NOMO-1 treated with DMSO at 0.1 percent for 48 hours (cell line): ENCODE data around the gene FTMT.
"Not testable (repeated sequence)": the region's sequence is repeated elsewhere in the genome, so short reads cannot be mapped to it uniquely, and the experiment has no call there.

Experiments
- DNase-seq: peaks from one replicate; lab custom pipeline; 2025; ENCODE audit not compliant: unreplicated experiment; lab: John Stamatoyannopoulos, UW

Gene FTMT

DNA sequence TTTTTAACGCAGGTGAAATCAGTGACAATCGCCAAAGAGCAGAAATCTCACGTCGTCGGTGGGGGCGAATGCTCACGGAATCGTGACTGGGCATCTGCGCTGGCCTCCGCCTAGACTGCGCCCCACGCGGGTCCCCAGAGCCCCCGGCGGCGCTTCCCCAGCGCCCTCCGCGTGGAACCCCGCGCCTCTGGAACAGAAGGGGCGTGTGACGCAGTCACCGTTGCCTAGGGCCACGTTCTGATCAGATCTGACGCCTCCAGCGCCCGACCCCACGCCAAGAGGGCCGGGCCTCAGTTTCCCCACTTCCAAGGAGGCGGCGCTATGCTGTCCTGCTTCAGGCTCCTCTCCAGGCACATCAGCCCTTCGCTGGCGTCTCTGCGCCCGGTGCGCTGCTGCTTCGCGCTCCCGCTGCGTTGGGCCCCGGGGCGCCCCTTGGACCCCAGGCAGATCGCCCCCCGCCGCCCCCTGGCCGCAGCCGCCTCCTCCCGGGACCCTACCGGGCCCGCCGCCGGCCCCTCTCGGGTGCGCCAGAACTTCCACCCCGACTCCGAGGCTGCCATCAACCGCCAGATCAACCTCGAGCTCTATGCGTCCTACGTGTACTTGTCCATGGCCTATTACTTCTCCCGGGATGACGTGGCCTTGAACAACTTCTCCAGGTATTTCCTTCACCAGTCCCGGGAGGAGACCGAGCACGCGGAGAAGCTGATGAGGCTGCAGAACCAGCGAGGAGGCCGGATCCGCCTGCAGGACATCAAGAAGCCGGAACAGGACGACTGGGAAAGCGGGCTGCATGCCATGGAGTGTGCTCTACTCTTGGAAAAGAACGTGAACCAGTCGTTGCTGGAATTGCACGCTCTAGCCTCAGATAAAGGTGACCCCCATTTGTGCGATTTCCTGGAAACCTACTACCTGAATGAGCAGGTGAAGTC, at the start of gene FTMT:
FTMT (plus strand) TSS at position 240 of the 932 bp plus-strand sequence; CDS start at position 322, 82 bp downstream.
- DNase-seq: no peak

DNA sequence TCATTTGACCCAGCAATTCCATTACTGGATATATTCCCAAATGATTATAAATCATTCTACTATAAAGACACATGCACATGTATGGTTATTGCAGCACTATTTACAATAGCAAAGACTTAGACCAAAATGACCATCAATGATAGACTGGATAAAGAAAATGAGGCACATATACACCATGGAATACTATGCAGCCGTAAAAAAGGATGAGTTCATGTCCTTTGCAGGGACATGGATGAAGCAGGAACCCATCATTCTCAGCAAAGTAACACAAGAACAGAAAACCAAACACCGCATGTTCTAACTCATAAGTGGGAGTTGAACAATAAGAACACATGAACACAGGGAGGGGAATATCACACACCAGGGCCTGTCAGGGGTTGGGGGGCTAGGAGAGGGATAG, 46.4 kb upstream of the FTMT start:
- not testable (repeated sequence) for DNase-seq

DNA sequence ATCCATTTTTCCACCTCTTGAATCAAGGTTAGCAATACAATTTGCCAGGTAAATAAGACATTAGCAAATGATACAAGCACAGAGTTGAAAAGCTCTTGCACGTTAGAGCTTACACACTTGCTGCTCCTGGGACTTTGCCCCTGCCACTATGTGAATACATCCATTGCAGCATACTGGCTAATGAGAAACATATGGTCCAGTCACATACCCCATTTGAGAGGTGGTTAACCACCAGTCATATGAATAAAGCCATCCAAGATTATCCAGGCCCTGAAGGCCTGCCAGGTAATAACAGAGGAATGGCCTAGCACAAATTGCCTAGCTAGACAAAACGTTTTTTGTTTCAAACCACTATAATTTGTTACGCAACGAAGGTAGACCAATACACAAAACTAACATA, 45.8 kb upstream of the FTMT start:
- no peak for DNase-seq

DNA sequence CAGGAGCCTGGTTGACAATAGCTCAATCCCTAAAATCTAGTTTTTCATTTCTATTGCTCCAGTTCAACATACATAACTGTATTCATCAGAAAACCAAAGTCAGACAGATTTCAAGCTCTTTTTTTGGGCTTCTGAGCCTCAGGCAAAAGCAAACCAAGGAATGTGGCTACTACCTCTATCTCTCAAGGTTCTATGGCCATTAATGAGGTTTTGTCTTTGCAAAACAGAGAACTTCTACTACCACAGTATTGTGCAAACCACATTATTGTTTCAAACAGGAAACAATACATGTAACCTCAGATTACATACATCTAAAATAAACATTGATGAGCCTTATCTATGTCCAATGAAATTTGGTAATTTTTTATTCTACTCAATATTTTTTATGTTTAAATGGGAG, 35.5 kb upstream of the FTMT start:
- peak; percentile 20 for DNase-seq

DNA sequence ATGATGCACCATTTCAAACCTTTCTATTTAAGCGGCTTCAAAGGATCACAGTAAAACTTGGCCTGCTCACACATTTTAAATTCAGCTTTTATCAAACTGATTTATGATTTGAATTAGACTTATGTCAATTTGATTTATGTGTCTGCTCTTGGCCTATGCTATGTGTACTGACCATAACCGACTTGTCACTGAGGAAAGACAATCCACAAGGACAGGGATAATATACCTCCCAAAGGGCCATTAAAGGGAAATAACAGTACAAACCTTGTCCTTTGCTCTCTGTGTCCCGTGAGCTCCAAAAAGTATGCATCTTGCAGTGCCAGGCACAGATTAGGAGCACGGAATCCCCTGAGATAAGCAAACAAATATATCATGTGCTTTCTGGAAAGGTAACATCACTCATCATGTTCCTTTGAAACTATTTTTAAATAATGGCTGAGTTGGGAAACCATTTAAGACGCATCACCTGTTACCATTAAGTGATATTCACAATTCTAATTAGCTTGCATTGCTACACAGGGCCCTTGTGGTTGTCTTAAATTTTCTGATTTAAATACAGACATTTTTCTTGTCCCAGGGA, 31.9 kb upstream of the FTMT start:
- DNase-seq: no peak

DNA sequence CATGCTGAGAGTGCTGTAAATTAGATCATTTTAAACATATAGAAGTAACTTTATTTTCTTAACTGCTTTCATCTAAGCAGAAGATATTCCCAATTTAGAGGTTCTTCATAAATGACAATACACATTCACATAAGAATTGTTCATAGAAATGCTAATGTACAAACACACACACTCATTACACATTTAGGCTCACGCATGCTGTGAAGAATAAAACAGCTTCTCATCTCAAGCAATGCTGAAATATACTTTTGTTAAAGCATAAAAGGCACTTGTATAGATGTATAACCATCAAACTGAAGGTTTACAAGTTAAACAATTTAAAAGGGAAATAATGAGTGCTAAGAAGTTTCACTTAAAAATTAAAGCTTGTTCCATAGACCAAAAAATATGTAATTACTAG, 18.1 kb upstream of the FTMT start:
- DNase-seq: no peak

DNA sequence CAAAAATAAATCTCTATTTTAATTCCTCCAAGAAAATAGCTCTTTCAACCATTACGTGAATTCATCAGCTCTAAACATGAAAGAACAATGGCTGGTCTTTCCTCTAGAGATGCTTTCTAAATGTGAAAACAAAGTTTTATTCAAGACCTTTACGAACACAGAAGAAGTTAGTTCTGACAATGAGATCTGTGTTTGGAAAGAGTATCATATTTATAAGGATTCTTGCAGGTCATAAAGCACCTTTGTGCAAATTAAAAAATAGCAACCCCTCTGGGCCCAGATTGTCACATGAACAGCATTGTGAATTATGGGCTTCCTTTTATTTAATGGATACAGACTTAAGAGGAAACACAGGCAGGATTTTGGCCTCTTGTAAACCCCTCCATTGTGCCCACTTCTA, 17.7 kb upstream of the FTMT start:
- DNase-seq: no peak

DNA sequence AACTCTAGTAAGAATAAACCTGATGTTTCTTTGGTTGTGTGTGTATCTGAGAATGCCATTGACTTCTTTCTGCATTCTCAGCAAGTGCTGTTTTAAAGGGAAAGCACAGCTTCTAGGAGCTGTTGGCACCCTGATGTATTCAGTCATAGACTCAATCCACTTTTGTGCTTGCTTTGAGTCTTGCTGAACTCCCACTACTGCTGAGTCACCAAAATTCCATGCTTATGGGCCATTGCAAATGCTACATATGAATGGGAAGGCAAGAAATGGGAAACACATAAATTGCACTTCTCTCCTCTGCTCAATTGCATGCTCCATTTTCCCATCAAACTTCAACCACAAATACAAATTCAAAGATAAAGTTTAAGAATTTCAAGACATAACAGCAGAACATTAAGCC, 9.8 kb upstream of the FTMT start:
- no peak for DNase-seq

DNA sequence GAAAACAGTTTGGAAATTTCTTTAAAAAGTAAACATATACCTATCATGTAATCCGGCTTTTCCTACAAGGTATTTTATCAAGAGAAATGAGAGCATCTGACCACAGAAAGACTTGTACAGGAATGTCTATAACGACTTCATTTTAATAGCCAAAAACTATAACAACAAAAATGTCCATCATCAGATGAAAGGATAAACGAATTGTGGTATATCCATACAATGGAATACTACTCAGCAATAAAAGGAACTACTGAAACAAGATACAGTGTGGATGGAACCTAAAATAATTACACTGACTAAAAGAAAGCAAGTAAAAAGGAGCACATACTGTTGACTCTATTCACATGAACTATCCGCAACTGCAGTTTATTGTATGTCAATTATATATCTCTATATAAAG, 1.4 kb upstream of the FTMT start:
- no peak for DNase-seq

DNA sequence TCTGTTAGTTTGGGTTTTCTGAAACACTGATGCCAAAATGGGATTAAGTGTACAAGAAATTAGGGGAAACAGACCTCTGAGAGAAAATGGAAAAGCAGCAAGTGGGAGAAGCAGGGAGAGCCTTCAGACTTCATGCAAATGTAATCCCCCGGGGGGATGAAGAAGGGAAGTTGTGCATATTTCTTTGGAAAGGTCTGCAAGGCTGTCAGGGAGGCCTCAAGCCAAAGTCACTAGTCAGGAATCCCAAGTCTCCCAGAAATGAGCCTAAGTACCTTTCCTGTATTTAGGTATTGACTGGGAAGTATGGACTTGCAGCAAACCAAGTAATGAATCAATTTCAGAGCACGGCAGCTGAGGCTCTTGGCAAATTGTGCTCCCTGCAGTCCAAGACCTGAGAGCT, 2.2 kb downstream of the FTMT start:
- DNase-seq: no peak

DNA sequence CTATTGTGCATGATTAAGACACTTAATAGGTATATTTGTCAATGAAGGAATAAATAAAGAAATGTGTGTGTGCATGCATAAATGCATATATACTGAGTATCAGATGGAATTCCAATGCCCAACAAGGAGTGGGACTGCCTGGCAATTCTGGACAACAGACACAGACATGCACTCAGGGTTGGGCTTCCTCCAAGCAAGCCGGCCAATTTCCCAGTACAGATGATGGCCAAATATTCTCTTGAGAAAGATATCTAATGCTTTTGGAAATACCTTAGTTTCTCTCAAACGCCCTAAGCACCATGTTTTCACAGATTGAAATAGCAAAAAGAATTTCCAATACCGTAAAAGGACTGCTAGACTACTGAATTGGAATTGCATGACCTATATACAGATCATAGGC, 11.1 kb downstream of the FTMT start:
- no peak for DNase-seq

DNA sequence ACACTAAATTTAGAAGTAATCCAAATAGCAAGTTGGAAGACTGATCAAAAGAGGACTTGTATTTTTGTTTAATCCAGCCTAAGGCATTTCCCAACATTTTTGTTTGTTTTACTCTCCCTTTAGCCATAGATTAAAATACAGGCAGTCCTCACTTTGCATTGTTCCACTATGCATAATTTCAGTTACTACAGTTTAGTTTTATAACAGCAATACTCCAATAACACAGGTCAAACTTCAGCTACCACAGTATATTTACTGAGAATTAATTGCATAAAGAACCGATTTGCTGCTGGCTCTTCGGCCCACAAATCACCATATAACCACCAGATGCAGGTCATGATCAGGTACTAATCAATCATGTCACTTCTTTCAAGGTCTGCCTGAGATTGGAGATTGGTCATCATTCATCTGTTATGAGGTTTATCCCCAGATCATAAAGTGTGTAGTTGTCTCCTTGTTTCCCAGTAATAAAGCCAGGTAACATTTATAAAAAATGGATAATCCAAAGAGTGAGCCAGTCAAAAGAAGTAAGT, 12.1 kb downstream of the FTMT start:
- no peak for DNase-seq

DNA sequence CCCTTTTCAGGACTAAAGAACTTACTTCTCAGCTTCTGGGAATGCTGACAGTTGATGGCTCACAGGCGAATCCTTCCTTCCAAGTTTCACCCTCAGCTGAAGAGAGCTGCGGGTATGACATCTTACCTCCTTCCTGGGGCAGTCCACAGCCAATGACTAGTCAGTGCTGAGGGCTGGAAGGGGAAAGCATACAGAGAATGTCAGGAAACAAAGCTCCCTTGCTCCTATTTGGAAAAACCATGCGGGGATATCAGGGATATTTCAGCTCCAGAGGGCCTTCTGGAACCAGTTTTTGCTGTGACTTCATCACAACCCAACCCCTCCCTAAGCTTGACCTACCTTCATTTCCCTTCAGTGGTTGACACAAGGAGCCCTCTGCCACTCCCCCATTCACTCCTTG, 15.7 kb downstream of the FTMT start:
- DNase-seq: no peak

DNA sequence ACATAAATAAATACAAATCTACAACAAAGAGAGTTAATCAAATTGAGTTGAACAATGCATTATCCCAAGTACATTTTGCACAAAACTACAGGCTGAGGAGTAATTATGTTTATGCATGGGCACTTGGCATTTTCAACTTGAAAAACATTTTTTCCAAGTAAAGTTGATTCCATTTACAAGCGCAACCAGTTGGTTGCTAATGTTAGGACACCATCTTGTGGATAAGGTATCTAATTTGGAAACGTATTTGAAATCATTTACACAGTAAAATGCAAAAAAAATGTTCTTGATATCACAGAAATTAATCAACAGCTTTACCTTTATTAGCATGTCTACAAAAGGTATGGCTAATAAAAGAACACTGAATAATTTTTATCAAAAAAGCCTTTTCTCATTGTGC, 18.8 kb downstream of the FTMT start:
- DNase-seq: no peak

DNA sequence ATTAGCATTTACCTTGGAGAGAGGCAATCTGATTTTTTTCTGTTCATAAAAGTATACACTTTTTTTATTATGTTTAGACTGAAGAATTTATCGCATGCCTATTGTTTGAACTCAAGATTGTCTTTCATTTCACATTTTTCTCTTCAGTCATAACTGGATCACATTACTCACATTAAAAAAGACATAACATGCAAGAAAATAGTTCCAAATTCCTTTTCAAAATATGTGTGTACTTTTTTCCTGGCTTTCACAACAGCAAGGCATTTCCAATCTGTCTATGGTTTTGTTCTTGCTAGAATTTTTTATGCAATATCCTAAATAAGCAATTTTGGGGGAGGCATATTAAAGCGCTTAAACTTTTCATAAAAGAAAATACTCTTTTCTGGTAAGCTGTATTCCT, 21.2 kb downstream of the FTMT start:
- no peak for DNase-seq

DNA sequence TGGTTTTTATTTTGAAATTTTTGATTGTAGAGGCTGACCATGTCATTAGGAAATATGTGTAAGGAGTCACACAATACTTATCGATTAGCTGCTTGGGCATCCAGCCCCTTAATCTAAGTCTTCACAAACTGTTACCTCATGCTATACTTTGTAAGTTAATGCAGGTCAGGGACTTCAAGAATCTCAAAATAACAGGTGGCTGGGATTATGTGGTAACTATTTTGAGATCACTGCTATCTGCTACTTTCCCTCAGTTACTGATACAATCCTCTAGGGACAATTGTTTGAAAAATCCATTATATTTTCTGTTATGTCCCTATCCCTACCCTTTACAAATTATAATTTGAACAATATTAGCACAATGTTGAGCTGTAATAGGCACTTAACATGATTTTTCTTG, 21.7 kb downstream of the FTMT start:
- no peak for DNase-seq

DNA sequence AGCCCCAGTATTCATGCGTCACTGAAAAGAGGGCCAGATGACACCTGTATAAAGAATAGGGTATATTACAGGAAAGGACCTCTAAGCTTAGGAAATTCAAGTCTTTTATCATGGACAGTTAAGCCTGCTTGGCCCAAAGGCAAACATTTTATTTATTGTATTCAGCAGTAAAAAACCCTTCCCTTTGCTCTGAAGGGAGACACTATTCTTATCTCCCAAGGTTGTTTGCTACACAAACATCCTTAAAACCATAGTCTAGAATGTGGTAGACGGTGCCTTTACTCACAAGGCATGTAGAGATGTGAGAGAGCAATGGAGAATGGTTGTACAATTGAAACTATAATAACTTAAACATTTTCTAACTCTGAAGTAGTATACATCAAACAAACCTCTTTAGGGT, 33.9 kb downstream of the FTMT start:
- DNase-seq: no peak

DNA sequence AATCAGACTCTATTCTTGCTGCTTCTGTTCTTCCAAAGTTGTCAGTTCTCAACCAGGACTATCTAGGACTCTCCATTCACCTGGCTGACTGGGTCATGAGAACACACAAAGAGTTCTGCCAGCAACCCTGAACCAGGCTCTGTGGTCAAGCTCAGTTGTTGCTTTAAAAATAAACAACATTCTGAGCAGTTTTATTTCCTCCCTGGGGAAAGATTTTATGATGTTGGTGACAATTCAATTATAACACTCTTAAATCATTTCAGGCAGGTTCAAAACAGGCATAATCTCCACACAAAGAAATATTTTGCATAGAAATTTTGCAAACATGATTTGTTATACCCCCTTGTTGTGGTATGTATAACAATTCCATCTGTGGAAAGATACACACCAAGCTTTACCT, 36.0 kb downstream of the FTMT start:
- DNase-seq: no peak

DNA sequence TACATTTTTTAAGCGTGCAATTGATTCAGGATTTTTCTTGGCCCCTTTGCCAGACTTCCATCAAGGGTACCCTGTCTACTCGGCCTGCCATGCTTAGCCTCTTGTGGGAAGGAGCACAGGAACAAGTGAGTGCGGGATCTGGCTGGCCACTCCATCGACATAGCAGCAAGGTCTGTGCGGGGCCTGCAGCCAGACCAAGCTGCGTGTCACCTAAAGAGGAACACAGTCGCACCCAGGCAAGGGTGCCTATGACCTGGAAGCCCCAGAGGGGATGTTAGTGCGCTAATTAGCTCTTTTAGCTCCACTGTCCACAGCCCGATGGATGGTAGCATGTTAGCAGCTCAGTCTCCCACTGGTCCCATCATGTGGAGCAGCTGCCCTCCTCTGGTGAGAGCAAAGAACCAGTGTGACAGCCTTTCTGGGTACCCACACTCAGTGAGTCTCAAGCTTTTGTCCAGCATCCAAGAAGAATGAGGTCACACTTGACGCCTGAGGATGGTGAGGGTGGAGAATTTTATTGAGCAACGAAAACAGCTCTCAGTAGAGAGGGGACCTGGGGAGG, 38.7 kb downstream of the FTMT start:
- DNase-seq: no peak

DNA sequence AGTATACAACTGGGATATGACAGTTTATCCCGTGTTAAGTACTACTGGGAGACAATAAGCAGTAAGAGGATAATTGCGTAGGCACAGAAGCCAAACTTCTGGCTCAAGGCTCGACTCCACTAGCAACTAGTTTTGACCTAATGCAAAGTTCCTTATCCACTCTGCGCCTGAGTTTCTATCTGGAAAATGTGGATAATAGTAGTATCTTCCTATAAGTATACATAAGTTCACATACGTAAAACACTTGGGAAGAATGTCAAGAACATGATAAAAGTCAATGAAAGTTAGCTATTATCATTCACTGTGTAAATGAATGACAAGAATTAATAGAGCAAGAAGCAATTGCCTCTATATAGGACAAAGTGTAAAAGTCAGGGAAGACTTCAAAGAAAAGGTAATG, 45.7 kb downstream of the FTMT start:
- DNase-seq: no peak

DNA sequence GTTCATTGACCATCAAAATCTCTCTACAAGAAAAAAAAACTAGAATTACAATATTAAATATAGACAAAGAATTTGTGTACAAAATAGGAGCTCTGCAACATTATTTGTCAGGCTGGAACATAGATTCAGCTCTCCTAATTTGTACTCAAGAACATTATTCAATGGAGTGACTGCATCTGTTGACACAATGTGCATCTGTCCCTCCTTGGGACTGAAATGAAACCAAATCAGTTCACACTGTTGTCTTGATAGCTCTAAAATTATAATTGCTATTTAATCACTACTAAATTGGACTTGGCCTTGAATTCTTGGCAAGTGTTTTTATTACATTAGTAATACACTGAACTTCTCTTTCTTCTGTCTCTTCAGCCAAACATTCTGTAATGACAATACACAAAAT, 47.7 kb downstream of the FTMT start:
- DNase-seq: no peak
